Measurements from ENCODE around the gene ADAMTSL5.
A peak's percentile ranks its signal among the peaks of the same experiment; 100 is the strongest.

Gene ADAMTSL5

DNA sequence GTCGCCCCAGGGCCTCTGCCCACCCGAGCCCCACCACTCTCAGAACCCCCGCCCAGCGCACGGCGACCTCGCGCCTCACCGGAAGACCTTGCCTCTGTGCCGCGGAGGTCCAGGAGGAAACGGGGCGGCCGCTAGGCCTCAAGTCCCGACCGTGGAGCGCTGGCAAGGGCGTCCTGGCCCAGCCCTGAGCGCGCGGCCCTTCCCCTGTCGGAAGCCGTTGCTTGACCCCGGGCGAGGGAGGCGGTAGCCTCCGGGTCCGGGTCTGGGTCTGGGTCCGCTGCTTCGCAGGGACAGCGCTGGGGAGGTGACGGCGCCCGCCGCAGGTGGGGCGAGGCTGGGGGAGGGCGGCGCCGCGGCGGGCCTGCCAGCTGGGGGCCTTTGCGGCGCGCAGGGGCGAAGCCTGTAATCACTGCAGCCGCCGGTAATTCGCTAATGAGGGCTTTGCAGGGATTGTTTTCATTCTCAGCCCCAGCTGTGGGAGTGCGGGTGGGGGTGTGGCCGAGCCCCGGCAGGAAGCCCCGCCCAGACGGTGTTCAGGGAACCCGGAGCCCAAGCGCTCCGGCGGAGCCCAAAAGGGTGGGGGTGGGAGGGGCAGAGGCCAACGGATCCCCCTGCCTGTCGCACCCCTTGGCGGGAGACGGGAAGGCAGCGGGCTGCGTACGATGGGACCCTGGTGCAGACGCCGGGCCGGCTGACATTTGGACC is 42.4 kb downstream of the ADAMTSL5 start:
- no peak overlapping the region for H3K4me3 ChIP-seq (ENCODE audit: control insufficient read depth, low read depth, low read length)
- no peak for TF ChIP-seq CTCF (conservative IDR thresholded peaks at IDR 0.05; ENCODE audit: control insufficient read depth, insufficient read depth, low read depth, low read length)
- DNase-seq (ENCODE audit: low read depth): no peak

GRCh38 chr19:1470055-1470304 is 42.8 kb downstream of the ADAMTSL5 start:
- no peak overlapping the region for H3K4me3 ChIP-seq (ENCODE audit: control insufficient read depth, low read depth, low read length)
- no peak for DNase-seq (ENCODE audit: low read depth)
- TF ChIP-seq CTCF (conservative IDR thresholded peaks at IDR 0.05; ENCODE audit: control insufficient read depth, insufficient read depth, low read depth, low read length): no peak

DNA sequence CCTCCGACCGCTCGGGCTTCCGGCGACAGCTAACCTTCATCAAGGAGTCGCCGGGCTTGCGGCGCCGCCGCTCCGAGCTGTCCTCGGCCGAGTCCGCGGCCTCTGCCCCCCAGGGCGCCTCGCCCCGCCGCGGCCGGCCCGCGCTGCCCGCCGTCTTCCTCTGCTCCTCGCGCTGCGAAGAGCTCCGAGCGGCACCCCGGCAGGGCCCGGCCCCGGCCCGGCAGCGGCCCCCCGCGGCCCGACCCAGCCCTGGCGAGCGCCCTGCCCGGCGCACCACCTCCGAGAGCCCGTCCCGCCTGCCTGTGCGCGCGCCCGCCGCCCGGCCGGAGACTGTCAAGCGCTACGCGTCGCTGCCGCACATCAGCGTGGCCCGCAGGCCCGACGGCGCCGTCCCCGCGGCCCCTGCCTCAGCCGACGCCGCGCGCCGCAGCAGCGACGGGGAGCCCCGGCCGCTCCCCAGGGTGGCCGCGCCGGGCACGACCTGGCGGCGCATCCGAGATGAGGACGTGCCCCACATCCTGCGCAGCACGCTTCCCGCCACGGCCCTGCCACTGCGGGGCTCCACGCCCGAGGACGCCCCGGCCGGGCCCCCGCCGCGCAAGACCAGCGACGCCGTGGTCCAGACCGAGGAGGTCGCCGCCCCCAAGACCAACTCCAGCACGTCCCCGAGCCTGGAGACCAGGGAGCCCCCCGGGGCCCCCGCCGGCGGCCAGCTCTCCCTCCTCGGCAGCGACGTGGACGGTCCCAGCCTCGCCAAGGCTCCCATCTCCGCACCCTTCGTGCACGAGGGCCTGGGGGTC is 43.4 kb downstream of the ADAMTSL5 start:
- H3K4me3 ChIP-seq (ENCODE audit: control insufficient read depth, low read depth, low read length): no peak overlapping the region
- no peak for DNase-seq (ENCODE audit: low read depth)
- no peak for TF ChIP-seq CTCF (conservative IDR thresholded peaks at IDR 0.05; ENCODE audit: control insufficient read depth, insufficient read depth, low read depth, low read length)

DNA sequence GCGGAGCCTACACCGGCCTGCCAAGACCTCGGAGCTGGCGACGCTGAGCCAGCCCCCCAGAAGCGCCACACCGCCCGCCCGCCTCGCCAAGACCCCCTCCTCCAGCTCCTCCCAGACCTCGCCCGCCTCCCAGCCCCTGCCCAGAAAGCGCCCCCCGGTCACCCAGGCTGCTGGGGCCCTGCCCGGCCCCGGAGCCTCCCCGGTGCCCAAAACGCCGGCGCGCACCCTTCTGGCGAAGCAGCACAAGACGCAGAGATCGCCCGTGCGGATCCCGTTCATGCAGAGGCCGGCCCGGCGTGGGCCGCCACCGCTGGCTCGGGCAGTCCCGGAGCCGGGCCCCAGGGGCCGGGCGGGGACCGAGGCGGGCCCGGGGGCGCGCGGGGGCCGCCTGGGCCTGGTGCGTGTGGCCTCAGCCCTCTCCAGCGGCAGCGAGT is 44.0 kb downstream of the ADAMTSL5 start:
- peak; percentile 49 for DNase-seq (ENCODE audit: low read depth)
- TF ChIP-seq CTCF (conservative IDR thresholded peaks at IDR 0.05; ENCODE audit: control insufficient read depth, insufficient read depth, low read depth, low read length): no peak

GRCh38 chr19:1468274-1468820 is 44.5 kb downstream of the ADAMTSL5 start:
- DNase-seq (ENCODE audit: low read depth): no peak
- no peak overlapping the region for H3K4me3 ChIP-seq (ENCODE audit: control insufficient read depth, low read depth, low read length)

More for the DNA sequence above, 44.0 kb downstream of the ADAMTSL5 start:
- H3K4me3 ChIP-seq (ENCODE audit: control insufficient read depth, low read depth, low read length): no peak overlapping the region

More at GRCh38 chr19:1468274-1468820, 44.5 kb downstream of the ADAMTSL5 start:
- TF ChIP-seq CTCF (conservative IDR thresholded peaks at IDR 0.05; ENCODE audit: control insufficient read depth, insufficient read depth, low read depth, low read length): no peak
